ENCODE results near the gene SPCS2. TPM values are rescaled to one million over a fixed set of nuclear protein-coding genes. Genes with fewer than 3 reads are reported as not detected.

The SPCS2 gene
- total RNA-seq, 4 donors from 2014 or later, result 4.9 to 126 (median 28.0) TPM

DNA sequence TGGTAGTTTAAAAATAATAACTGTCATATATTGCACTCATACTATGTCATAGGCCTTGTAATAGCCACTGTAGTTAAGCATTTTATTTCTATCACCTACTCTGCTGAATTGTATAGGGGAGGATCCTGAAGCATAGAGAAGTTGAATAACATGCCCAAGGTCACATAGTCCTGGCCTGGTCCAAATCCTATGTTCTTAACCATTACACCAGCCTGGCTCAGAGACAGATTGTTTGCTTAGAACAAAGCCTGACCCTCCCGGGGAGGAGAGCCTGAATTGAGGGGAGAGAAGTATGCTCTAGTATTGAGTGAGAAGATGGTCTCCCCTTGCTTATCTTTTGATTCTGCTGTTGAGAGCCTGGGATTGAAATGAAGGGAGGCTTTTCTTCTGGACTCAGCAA is 41.9 kb downstream of the SPCS2 start:
- Histone ChIP-seq H3K36me3 (no peaks in the 10 kb centered on the region), H3K4me3 (no peak overlapping the region), H3K27me3 (no peaks in the 10 kb centered on the region), H3K9me3 (no peaks in the 10 kb centered on the region), H3K27ac (no peak overlapping the region), H3K4me1 (no peaks in the 10 kb centered on the region)
- TF ChIP-seq POLR2A (IDR thresholded peaks at IDR 0.05), result no peak
- TF ChIP-seq, protein P1, sequence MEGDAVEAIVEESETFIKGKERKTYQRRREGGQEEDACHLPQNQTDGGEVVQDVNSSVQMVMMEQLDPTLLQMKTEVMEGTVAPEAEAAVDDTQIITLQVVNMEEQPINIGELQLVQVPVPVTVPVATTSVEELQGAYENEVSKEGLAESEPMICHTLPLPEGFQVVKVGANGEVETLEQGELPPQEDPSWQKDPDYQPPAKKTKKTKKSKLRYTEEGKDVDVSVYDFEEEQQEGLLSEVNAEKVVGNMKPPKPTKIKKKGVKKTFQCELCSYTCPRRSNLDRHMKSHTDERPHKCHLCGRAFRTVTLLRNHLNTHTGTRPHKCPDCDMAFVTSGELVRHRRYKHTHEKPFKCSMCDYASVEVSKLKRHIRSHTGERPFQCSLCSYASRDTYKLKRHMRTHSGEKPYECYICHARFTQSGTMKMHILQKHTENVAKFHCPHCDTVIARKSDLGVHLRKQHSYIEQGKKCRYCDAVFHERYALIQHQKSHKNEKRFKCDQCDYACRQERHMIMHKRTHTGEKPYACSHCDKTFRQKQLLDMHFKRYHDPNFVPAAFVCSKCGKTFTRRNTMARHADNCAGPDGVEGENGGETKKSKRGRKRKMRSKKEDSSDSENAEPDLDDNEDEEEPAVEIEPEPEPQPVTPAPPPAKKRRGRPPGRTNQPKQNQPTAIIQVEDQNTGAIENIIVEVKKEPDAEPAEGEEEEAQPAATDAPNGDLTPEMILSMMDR (IDR thresholded peaks at IDR 0.05), result no peak
- DNase-seq, result no peak
- intact Hi-C loops (cut with DNase I; ENCODE audit: low total_unique reads), result no loop called here

- H3K36me3 ChIP-seq, result no peaks in the 10 kb centered on the region
- TF ChIP-seq, protein P1 (IDR thresholded peaks at IDR 0.05), result no peak
- no peak for TF ChIP-seq POLR2A (IDR thresholded peaks at IDR 0.05)
- no peak overlapping the region for H3K27ac ChIP-seq
- DNase-seq, result no peak
- H3K9me3 ChIP-seq, result no peaks in the 10 kb centered on the region
- H3K27me3 ChIP-seq, result no peaks in the 10 kb centered on the region
- intact Hi-C loops (cut with DNase I; ENCODE audit: low total_unique reads), result no loop called here
- H3K4me1 ChIP-seq, result no peaks in the 10 kb centered on the region
- H3K4me3 ChIP-seq, result no peak overlapping the region
These were observed 43.8 kb downstream of the SPCS2 start for GRCh38 chr11:74992852-74993251.

DNA sequence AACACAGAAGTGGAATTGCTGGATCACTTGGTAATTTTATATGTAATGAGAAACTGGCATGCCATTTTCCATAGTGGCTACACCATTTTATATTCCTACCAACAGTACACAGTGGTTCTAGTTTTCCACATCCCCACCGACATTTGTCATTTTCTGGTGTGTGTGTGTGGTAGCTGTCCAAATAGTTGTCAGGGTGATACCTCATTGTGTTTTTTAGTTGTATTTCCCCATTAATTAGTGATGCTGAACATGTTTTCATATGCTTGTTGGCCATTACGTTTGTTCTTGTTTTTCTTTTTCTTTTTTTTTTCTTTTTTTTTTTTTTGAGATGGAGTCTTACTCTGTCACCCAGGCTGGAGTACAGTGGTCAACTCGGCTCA is 51.9 kb downstream of the SPCS2 start:
- H3K4me1 ChIP-seq, result no peaks in the 10 kb centered on the region
- intact Hi-C loops (cut with DNase I; ENCODE audit: low total_unique reads), result no loop called here
- H3K27ac ChIP-seq, result no peak overlapping the region
- DNase-seq, result no peak
- TF ChIP-seq, protein P1 (IDR thresholded peaks at IDR 0.05), result no peak
- TF ChIP-seq POLR2A (IDR thresholded peaks at IDR 0.05), result no peak
- no peaks in the 10 kb centered on the region for H3K27me3 ChIP-seq
- no peaks in the 10 kb centered on the region for H3K36me3 ChIP-seq
- H3K9me3 ChIP-seq, result no peaks in the 10 kb centered on the region
- H3K4me3 ChIP-seq, result no peak overlapping the region

GRCh38 chr11:75001686-75002085 is 52.6 kb downstream of the SPCS2 start:
- H3K36me3 ChIP-seq, result no peaks in the 10 kb centered on the region
- H3K27me3 ChIP-seq, result no peaks in the 10 kb centered on the region
- intact Hi-C loops (cut with DNase I; ENCODE audit: low total_unique reads), result no loop called here
- no peak for TF ChIP-seq POLR2A (IDR thresholded peaks at IDR 0.05)
- no peak for DNase-seq
- no peaks in the 10 kb centered on the region for H3K9me3 ChIP-seq
- H3K4me1 ChIP-seq, result no peaks in the 10 kb centered on the region
- no peak overlapping the region for H3K4me3 ChIP-seq
- H3K27ac ChIP-seq, result no peak overlapping the region

- DNase-seq, result no peak
- H3K36me3 ChIP-seq, result no peaks in the 10 kb centered on the region
- TF ChIP-seq, protein P1 (IDR thresholded peaks at IDR 0.05), result no peak
- no peak for TF ChIP-seq POLR2A (IDR thresholded peaks at IDR 0.05)
- no peaks in the 10 kb centered on the region for H3K9me3 ChIP-seq
- H3K27me3 ChIP-seq, result no peaks in the 10 kb centered on the region
- H3K4me1 ChIP-seq, result no peaks in the 10 kb centered on the region
- no peak overlapping the region for H3K4me3 ChIP-seq
- H3K27ac ChIP-seq, result no peak overlapping the region
- intact Hi-C loops (cut with DNase I; ENCODE audit: low total_unique reads), result no loop called here
These were observed 53.5 kb downstream of the SPCS2 start for GRCh38 chr11:75002516-75002915.

GRCh38 chr11:75004215-75004614 is 55.1 kb downstream of the SPCS2 start:
- Histone ChIP-seq H3K27me3 (no peaks in the 10 kb centered on the region), H3K27ac (no peak overlapping the region), H3K4me1 (no peaks in the 10 kb centered on the region), H3K9me3 (no peaks in the 10 kb centered on the region), H3K4me3 (no peak overlapping the region), H3K36me3 (no peaks in the 10 kb centered on the region)
- no peak for DNase-seq
- intact Hi-C loops (cut with DNase I; ENCODE audit: low total_unique reads), result no loop called here
- no peak for TF ChIP-seq POLR2A (IDR thresholded peaks at IDR 0.05)
- TF ChIP-seq, protein P1 (IDR thresholded peaks at IDR 0.05), result no peak
